Osteocyte (in vitro differentiated cells): ENCODE measurements around the gene HSD17B10. TPM values are rescaled to one million over a fixed set of nuclear protein-coding genes. Genes with fewer than 3 reads are reported as not detected.

ENCODE experiments used
- DNase-seq: peaks from one replicate; pipeline ENCODE4 v3.0.0; 2021; ENCODE audit warnings: mixed read lengths; ENCODE audit not compliant: unreplicated experiment; ENCODE audit errors: extremely low spot score
- H3K27ac Mint-ChIP-seq: one replicate; pipeline ENCODE4 v1.8.0; 2021; ENCODE audit warnings: mild to moderate bottlenecking, mixed read lengths; ENCODE audit not compliant: unreplicated experiment
- H3K27me3 Mint-ChIP-seq: one replicate; pipeline ENCODE4 v1.8.0; 2021; ENCODE audit warnings: mixed read lengths; ENCODE audit not compliant: unreplicated experiment
- H3K36me3 Mint-ChIP-seq: one replicate; pipeline ENCODE4 v1.8.0; 2021; ENCODE audit warnings: mixed read lengths; ENCODE audit not compliant: unreplicated experiment
- H3K4me1 Mint-ChIP-seq: one replicate; pipeline ENCODE4 v1.8.0; 2021; ENCODE audit warnings: mixed read lengths; ENCODE audit not compliant: unreplicated experiment
- H3K4me3 Mint-ChIP-seq: one replicate; pipeline ENCODE4 v1.8.0; 2021; ENCODE audit warnings: mild to moderate bottlenecking, moderate library complexity, mixed read lengths; ENCODE audit not compliant: unreplicated experiment
- H3K9me3 Mint-ChIP-seq: one replicate; pipeline ENCODE4 v1.8.0; 2021; ENCODE audit warnings: mixed read lengths; ENCODE audit not compliant: unreplicated experiment
- CTCF ChIP-seq: fragments of 200-600 bp; sonication (generic); IDR thresholded peaks from 2 replicates; pipeline ENCODE4 v1.5.0; 2021; ENCODE audit warnings: antibody characterized with exemption, mild to moderate bottlenecking, moderate library complexity
- total RNA-seq: library from RNA; stranded (reverse); gene quantifications from 2 replicates; pipeline ENCODE4 v1.2.1, GENCODE V29; 2021

HSD17B10 gene
- total RNA-seq, 1 donor from 2014 or later, result 87.1 TPM

- DNase-seq, result peak; percentile 92
- H3K36me3 Mint-ChIP-seq, result no peaks in the 10 kb centered on the region
- peak overlapping the region; percentile 52 for H3K27ac Mint-ChIP-seq
- peaks cover 11% of the 10 kb centered on the region for H3K9me3 Mint-ChIP-seq
- peaks cover 4% of the 10 kb centered on the region for H3K27me3 Mint-ChIP-seq
- TF ChIP-seq CTCF, result no peak
- peaks cover 15% of the 10 kb centered on the region for H3K4me1 Mint-ChIP-seq
- H3K4me3 Mint-ChIP-seq, result peak overlapping the region; percentile 70
Measured at GRCh38 chrX:53441531-53442321, 7.6 kb upstream of the HSD17B10 start.

- Mint-ChIP-seq H3K4me1 (peaks cover 15% of the 10 kb centered on the region), H3K36me3 (no peaks in the 10 kb centered on the region), H3K4me3 (peak overlapping the region; percentile 70), H3K27me3 (peaks cover 4% of the 10 kb centered on the region), H3K27ac (peak overlapping the region; percentile 84), H3K9me3 (peaks cover 11% of the 10 kb centered on the region)
- DNase-seq, result no peak
- TF ChIP-seq CTCF, result no peak
Measured at GRCh38 chrX:53440621-53441517, 6.7 kb upstream of the HSD17B10 start.

GRCh38 chrX:53440101-53440500 is 5.9 kb upstream of the HSD17B10 start:
- Mint-ChIP-seq H3K4me3 (peak overlapping the region; percentile 63), H3K9me3 (peaks cover 16% of the 10 kb centered on the region), H3K27ac (peak overlapping the region; percentile 84), H3K27me3 (peaks cover 4% of the 10 kb centered on the region), H3K4me1 (peaks cover 15% of the 10 kb centered on the region), H3K36me3 (no peaks in the 10 kb centered on the region)
- TF ChIP-seq CTCF, result no peak
- DNase-seq, result no peak

- no peak overlapping the region for H3K27ac Mint-ChIP-seq
- H3K9me3 Mint-ChIP-seq, result peaks cover 16% of the 10 kb centered on the region
- no peak for DNase-seq
- no peaks in the 10 kb centered on the region for H3K36me3 Mint-ChIP-seq
- peaks cover 4% of the 10 kb centered on the region for H3K27me3 Mint-ChIP-seq
- peaks cover 20% of the 10 kb centered on the region for H3K4me1 Mint-ChIP-seq
- H3K4me3 Mint-ChIP-seq, result no peak overlapping the region
- no peak for TF ChIP-seq CTCF
Measured at GRCh38 chrX:53438832-53439230, 4.7 kb upstream of the HSD17B10 start.
